HEK293 (cell line): ENCODE data around the gene NAV2.

Experiments used
- HOXA7 ChIP-seq: sonication (generic); formaldehyde crosslinking; IDR thresholded peaks from 2 replicates; pipeline ENCODE4 v1.8.1; 2022; ENCODE audit warnings: missing genetic modification reagents, borderline replicate concordance
- ZNF2 ChIP-seq: fragments of 450-650 bp; formaldehyde crosslinking; IDR thresholded peaks from 2 replicates; pipeline ENCODE4 v1.5.1; 2016; ENCODE audit warnings: missing biosample characterization, missing genetic modification characterization
- ZNF223 ChIP-seq: fragments of 450-650 bp; formaldehyde crosslinking; IDR thresholded peaks from 2 replicates; pipeline ENCODE4 v1.5.1; 2016; ENCODE audit warnings: missing biosample characterization, missing genetic modification characterization
- ZNF394 ChIP-seq: fragments of 450-650 bp; formaldehyde crosslinking; IDR thresholded peaks from 2 replicates; pipeline ENCODE4 v1.5.1; 2016; ENCODE audit warnings: missing biosample characterization, missing genetic modification characterization, mild to moderate bottlenecking, moderate library complexity, borderline replicate concordance
- ZNF555 ChIP-seq: fragments of 450-650 bp; formaldehyde crosslinking; conservative IDR thresholded peaks from 2 replicates; pipeline ENCODE4 v1.5.1; 2017; ENCODE audit warnings: missing biosample characterization, mild to moderate bottlenecking, missing genetic modification characterization, inconsistent platforms

DNA sequence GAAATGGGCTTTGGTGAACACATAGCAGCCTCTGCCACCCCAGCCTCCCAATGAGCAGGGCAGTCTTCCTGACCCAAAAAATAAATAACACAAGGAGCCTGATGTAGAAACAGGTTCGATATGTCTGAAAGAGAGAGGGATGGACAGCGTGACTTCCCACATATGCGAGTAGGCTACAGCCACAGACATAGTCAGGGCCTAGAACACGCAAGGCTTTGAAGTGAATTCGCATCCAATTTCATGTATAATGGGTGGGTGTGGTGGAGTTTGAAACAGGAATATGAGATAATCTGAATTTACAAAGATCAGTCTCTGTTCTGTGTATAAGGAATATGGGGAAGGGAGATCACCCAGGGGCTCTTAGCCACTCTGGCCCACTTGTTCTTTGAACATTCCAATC, 373.3 kb downstream of the NAV2 start:
- no peak for TF ChIP-seq ZNF2 (tag by site-specific recombination)
- no peak for TF ChIP-seq ZNF555 (tag by site-specific recombination)
- no peak for TF ChIP-seq HOXA7
- TF ChIP-seq ZNF394 (tag by site-specific recombination): no peak
- TF ChIP-seq ZNF223 (tag by site-specific recombination): no peak
